ENCODE results near the gene TMEM132E. TPM values are rescaled to one million over a fixed set of nuclear protein-coding genes. Genes with fewer than 3 reads are reported as not detected.

Gene TMEM132E
- total and polyA plus RNA-seq, 2 of the 4 experiments (the other 2 are of a cell fraction) = not detected

- TF ChIP-seq CTCF (conservative IDR thresholded peaks at IDR 0.05; ENCODE audit: low read depth, low read length) (no peak), SMC3 (IDR thresholded peaks at IDR 0.05; ENCODE audit: low read depth, low read length) (no peak), NFE2L2 (IDR thresholded peaks at IDR 0.05; ENCODE audit: low read depth, low read length) (no peak), CHD1 (IDR thresholded peaks at IDR 0.05; ENCODE audit: low read depth, low read length) (no peak), MXI1 (IDR thresholded peaks at IDR 0.05; ENCODE audit: borderline replicate concordance, low read depth, low read length) (no peak), USF2 (IDR thresholded peaks at IDR 0.05; ENCODE audit: low read depth, low read length) (no peak), MAFK (IDR thresholded peaks at IDR 0.05; ENCODE audit: low read depth, low read length) (no peak)
- TF ChIP-seq, protein P1, sequence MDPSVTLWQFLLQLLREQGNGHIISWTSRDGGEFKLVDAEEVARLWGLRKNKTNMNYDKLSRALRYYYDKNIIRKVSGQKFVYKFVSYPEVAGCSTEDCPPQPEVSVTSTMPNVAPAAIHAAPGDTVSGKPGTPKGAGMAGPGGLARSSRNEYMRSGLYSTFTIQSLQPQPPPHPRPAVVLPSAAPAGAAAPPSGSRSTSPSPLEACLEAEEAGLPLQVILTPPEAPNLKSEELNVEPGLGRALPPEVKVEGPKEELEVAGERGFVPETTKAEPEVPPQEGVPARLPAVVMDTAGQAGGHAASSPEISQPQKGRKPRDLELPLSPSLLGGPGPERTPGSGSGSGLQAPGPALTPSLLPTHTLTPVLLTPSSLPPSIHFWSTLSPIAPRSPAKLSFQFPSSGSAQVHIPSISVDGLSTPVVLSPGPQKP (IDR thresholded peaks at IDR 0.05; ENCODE audit: borderline replicate concordance, low read depth, low read length) = no peak
- H4K5ac ChIP-seq (ENCODE audit: low read depth, low read length) = no peak overlapping the region
- ATAC-seq (ENCODE audit: low read depth) = no peak
Observed at GRCh38 chr17:34556384-34556783, 23.0 kb upstream of the TMEM132E start.

More at GRCh38 chr17:34556384-34556783, 23.0 kb upstream of the TMEM132E start:
- Histone ChIP-seq H3K4me3 (ENCODE audit: insufficient read depth, low read depth, low read length) (no peak overlapping the region), H3K56ac (ENCODE audit: extremely low read depth, insufficient read depth, low read length) (no peak overlapping the region), H2AK9ac (replicated peaks; ENCODE audit: low read depth, low read length, poor library complexity) (no peak overlapping the region), H3K27me3 (ENCODE audit: control insufficient read depth, insufficient read depth, low read length) (no peaks in the 10 kb centered on the region; the same call in 1 of the 2 replicates), H3K36me3 (ENCODE audit: control insufficient read depth, insufficient read depth, low read length) (no peaks in the 10 kb centered on the region), H3K9me1 (ENCODE audit: insufficient read depth, low read length) (no peaks in the 10 kb centered on the region), H4K8ac (ENCODE audit: low read depth in 2 of 2, low read length in 2 of 2) (no peak overlapping the region), H2BK20ac (ENCODE audit: low read depth, low read length) (no peak overlapping the region), H2AFZ (replicated peaks; ENCODE audit: low read length, poor library complexity) (no peak overlapping the region), H3K79me1 (ENCODE audit: low read depth in 1 of 2, low read length in 2 of 2) (no peaks in the 10 kb centered on the region), H4K20me1 (ENCODE audit: insufficient read depth, low read length) (no peaks in the 10 kb centered on the region), H2AK5ac (ENCODE audit: low read depth, low read length) (no peak overlapping the region), H3K9ac (ENCODE audit: low read depth, low read length) (no peak overlapping the region), H3K4me1 (ENCODE audit: control insufficient read depth, insufficient read depth, low read length) (no peaks in the 10 kb centered on the region), H3K23ac (ENCODE audit: low read depth, low read length) (no peak overlapping the region), H3K27ac (ENCODE audit: insufficient read depth, low read length) (no peak overlapping the region), H3K18ac (ENCODE audit: low read depth, low read length) (no peak overlapping the region), H2BK15ac (ENCODE audit: low read depth, low read length) (no peak overlapping the region), H3K14ac (replicated peaks; ENCODE audit: low read depth, low read length) (no peak overlapping the region), H3K4ac (ENCODE audit: low read depth, low read length) (no peak overlapping the region), H4K91ac (ENCODE audit: insufficient read depth, low read depth, low read length) (no peak overlapping the region), H3K9me3 (ENCODE audit: control insufficient read depth, insufficient read depth, low read length) (no peaks in the 10 kb centered on the region), H3K4me2 (ENCODE audit: low read depth, low read length) (no peak overlapping the region), H2BK120ac (ENCODE audit: low read depth, low read length) (no peak overlapping the region), H2BK5ac (ENCODE audit: low read depth, low read length, poor library complexity, severe bottlenecking) (no peak overlapping the region)
- dilution Hi-C loops (cut with HindIII; ENCODE audit: low sequenced_read_pairs, unreplicated experiment) (no loop called here), in situ Hi-C loops (cut with MboI; ENCODE audit: low sequenced_read_pairs) (no loop called here), intact Hi-C loops (cut with micrococcal nuclease) (no loop called here)
- no TSS peak for BruUV-seq (replicated peaks)
- peak; percentile 16 for DNase-seq
- ChIA-PET CTCF (no interaction called here), POLR2A (ENCODE audit: unreplicated experiment) (no interaction called here)
- WGBS, 2 experiments (ENCODE audit: extremely low coverage in 2 of 2, insufficient read length in 1 of 2) = 10% methylated on average over 3 of the region's 4 CpGs; no CpG with 5 or more reads in 1 of the 2 experiments

Data from IMR-90 (cell line).